Cardiac septum (tissue), 1 donor: Measurements from ENCODE around the gene POU6F1. TPM values are rescaled to one million over a fixed set of nuclear protein-coding genes. Genes with fewer than 3 reads are reported as not detected.
"Not testable (repeated sequence)": the region's sequence is repeated elsewhere in the genome, so short reads cannot be mapped to it uniquely, and the experiment has no call there.

Experiments used
- DNase-seq: peaks from one replicate; pipeline ENCODE4 v3.0.0-alpha.2; 2020; ENCODE audit warnings: low spot score
- intact Hi-C: fragments of 100-400 bp; cut with DNase I; formaldehyde crosslinking; loops from one replicate; pipeline ENCODE4 v1.14.0; 2022
- total RNA-seq: library from RNA; stranded (reverse); fragmentation: NEBNext Ultra II Directional; extraction: Animal tissue kit (Norgen Biotek cat#: 25700); gene quantifications from one replicate; pipeline ENCODE4 v1.2.1, GENCODE V29; 2021
- donor health status: DM: no; HTN: no; CAD: no.

Gene POU6F1
- total RNA-seq, 1 donor from 2014 or later = 9.1 TPM

GRCh38 chr12:51234530-51234929, 16.7 kb upstream of the POU6F1 start:
- intact Hi-C loops = no loop called here
- DNase-seq = no peak

GRCh38 chr12:51232642-51233041, 14.8 kb upstream of the POU6F1 start:
- no peak for DNase-seq
- intact Hi-C loops = no loop called here

GRCh38 chr12:51229116-51229809, 11.4 kb upstream of the POU6F1 start:
- intact Hi-C loops = no loop called here
- no peak for DNase-seq

GRCh38 chr12:51227962-51228361, 10.1 kb upstream of the POU6F1 start:
- intact Hi-C loops = no loop called here
- no peak for DNase-seq

- intact Hi-C loops, DNase-seq: not testable (repeated sequence)
Measured at GRCh38 chr12:51227112-51227511, 9.2 kb upstream of the POU6F1 start.

- intact Hi-C loops = no loop called here
- DNase-seq = no peak
Measured at GRCh38 chr12:51225771-51226170, 7.9 kb upstream of the POU6F1 start.

- intact Hi-C loops = no loop called here
- DNase-seq = no peak
Measured at GRCh38 chr12:51225234-51225633, 7.4 kb upstream of the POU6F1 start.

- DNase-seq = no peak
- intact Hi-C loops = no loop called here
Measured at GRCh38 chr12:51224625-51225024, 6.8 kb upstream of the POU6F1 start.

GRCh38 chr12:51222461-51222860, 4.6 kb upstream of the POU6F1 start:
- DNase-seq = no peak
- intact Hi-C loops = no loop called here

GRCh38 chr12:51219857-51220256, 2.0 kb upstream of the POU6F1 start:
- intact Hi-C loops = loop anchor here (2.0 to 10.0 kb wide), 3 partner anchors 19 to 135 kb away; partner anchors contain the start of genes CSRNP2, DAZAP2 and TFCP2
- not testable (repeated sequence) for DNase-seq

GRCh38 chr12:51219322-51219721, 1.5 kb upstream of the POU6F1 start:
- intact Hi-C loops = loop anchor here (2.0 to 10.0 kb wide), 3 partner anchors 19 to 135 kb away; partner anchors contain the start of genes CSRNP2, DAZAP2 and TFCP2
- no peak for DNase-seq

- intact Hi-C loops = loop anchor here (2.0 to 10.0 kb wide), 3 partner anchors 20 to 134 kb away; partner anchors contain the start of genes CSRNP2, DAZAP2 and TFCP2
Measured at GRCh38 chr12:51218607-51219161, 822 bp upstream of the POU6F1 start.

GRCh38 chr12:51217133-51217967, 512 bp downstream of the POU6F1 start:
- DNase-seq = peak; percentile 77
- intact Hi-C loops = loop anchor here (5.0 to 10.0 kb wide), 2 partner anchors 45 to 133 kb away; partner anchors contain the start of genes CSRNP2 and TFCP2

More at GRCh38 chr12:51218607-51219161, 822 bp upstream of the POU6F1 start:
- DNase-seq = no peak

GRCh38 chr12:51216642-51217041, 1.2 kb downstream of the POU6F1 start:
- DNase-seq = no peak
- intact Hi-C loops = loop anchor here (5.0 to 10.0 kb wide), 2 partner anchors 44 to 132 kb away; partner anchors contain the start of genes CSRNP2 and TFCP2

- intact Hi-C loops = loop anchor here (5.0 to 10.0 kb wide), 2 partner anchors 43 to 130 kb away; partner anchors contain the start of genes CSRNP2 and TFCP2
- DNase-seq = no peak
Measured at GRCh38 chr12:51214895-51215294, 3.0 kb downstream of the POU6F1 start.

GRCh38 chr12:51210690-51211395, 7.0 kb downstream of the POU6F1 start:
- intact Hi-C loops = loop anchor here (10.0 kb wide), 1 partner anchor 126 kb away; the partner anchor contains the start of gene CSRNP2
- no peak for DNase-seq

- no peak for DNase-seq
- intact Hi-C loops = no loop called here
Measured at GRCh38 chr12:51209259-51209658, 8.6 kb downstream of the POU6F1 start.

- intact Hi-C loops = no loop called here
- no peak for DNase-seq
Measured at GRCh38 chr12:51208016-51208660, 9.7 kb downstream of the POU6F1 start.

- intact Hi-C loops = no loop called here
- no peak for DNase-seq
Measured at GRCh38 chr12:51205350-51205749, 12.5 kb downstream of the POU6F1 start.
